Measurements from ENCODE around the gene GADD45GIP1. TPM values are rescaled to one million over a fixed set of nuclear protein-coding genes. Genes with fewer than 3 reads are reported as not detected.

The GADD45GIP1 gene
- total RNA-seq, 1 donor = 23.0 TPM

DNA sequence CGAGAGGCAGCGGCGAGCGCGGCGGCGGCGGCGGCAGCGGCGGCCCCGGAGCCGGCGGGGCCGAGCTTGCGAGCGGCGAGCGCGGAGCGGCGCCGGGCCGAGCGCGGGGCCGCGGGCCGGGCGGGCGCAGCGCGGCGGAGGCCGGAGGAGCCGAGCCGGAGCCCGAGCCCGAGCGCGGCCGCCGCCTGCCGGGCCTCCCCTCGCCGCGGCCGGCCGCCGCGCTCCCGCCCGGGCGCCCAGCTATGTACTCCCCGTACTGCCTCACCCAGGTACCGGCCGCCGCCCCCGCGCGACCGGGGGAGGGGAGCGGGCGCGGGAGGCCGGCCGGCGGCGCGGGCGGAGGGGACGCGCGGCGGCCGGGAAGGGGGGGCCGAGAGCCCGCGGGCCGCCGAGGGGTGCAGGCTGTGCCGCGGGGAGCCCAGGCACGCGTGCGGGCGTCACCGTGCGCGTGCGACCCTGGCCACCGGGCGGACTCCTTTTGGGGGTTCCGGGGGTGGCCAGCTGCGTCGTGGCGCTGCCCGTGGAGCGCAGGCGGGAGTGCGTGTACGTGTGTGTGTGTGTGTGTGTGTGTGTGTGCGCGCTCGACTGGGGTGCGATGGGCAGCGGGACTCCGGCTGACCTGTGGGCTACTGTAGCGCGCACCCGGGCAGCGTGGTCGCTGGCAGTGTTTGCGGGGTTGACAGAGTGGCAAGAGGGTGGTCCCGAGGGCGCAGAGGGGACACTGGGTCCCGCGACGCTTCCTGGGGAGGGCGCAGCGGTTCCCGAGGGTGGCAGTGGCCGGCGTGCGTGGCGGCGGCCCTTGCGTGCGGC, 38.8 kb upstream of the GADD45GIP1 start:
- TF ChIP-seq, protein P1, sequence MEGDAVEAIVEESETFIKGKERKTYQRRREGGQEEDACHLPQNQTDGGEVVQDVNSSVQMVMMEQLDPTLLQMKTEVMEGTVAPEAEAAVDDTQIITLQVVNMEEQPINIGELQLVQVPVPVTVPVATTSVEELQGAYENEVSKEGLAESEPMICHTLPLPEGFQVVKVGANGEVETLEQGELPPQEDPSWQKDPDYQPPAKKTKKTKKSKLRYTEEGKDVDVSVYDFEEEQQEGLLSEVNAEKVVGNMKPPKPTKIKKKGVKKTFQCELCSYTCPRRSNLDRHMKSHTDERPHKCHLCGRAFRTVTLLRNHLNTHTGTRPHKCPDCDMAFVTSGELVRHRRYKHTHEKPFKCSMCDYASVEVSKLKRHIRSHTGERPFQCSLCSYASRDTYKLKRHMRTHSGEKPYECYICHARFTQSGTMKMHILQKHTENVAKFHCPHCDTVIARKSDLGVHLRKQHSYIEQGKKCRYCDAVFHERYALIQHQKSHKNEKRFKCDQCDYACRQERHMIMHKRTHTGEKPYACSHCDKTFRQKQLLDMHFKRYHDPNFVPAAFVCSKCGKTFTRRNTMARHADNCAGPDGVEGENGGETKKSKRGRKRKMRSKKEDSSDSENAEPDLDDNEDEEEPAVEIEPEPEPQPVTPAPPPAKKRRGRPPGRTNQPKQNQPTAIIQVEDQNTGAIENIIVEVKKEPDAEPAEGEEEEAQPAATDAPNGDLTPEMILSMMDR (IDR thresholded peaks at IDR 0.05; ENCODE audit: insufficient read depth, low read length) = no peak
- peak overlapping the region; percentile 93 for H3K4me3 ChIP-seq (ENCODE audit: low read depth, low read length)
- DNase-seq (ENCODE audit: low read depth) = no peak

DNA sequence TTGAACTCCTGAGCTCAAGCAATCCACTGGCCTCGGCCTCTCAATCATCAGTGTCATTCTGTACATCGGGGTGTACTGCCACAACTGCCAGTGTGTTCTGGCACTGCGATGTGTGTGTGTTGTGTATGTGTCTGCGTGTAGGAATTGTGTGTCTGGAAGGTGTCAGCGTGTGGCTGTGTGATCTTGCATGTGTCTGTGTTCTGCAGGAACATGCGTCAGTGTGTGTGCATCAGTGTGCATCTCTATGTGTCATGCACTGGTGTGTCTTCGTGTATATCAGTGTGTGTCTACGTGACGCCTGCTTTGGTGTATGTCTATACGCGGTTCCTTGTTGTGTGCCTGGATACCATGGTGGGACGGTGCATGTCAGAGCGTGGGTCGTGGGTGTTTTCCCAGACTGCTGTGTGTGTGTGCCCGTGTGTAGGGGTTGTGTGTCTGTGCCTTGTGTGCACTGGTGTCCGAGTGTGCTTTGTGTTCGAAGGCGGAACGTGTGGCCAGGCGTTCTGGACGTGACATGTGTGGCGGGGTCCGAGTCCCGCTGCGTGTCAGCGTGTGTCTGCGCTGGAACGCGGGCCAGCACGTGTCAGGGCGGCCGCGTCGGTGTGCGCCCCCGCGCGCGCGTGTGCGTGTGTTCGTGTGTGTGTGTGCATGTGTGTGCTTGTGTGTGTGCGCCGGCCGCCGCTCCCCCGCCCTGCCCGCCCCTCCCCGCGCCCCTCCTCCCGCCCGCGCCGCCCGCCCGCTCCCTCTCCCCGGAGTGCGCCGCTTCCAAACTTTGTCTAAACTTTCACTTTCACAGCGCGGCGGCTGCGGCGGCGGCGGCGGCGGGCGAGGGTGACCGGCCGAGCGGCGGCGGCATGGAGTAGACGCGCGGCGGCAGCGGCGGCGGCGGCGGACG, 37.9 kb upstream of the GADD45GIP1 start, which contains the start of gene NFIX:
NFIX (plus strand) TSS at position 775 of the 895 bp plus-strand sequence. CDS start 363 bp downstream, outside the sequence.
- TF ChIP-seq, protein P1 (IDR thresholded peaks at IDR 0.05; ENCODE audit: insufficient read depth, low read length) = no peak
- peak within 1 kb of the TSS; percentile 93 for H3K4me3 ChIP-seq (ENCODE audit: low read depth, low read length)
- DNase-seq (ENCODE audit: low read depth) = peak; percentile 62

DNA sequence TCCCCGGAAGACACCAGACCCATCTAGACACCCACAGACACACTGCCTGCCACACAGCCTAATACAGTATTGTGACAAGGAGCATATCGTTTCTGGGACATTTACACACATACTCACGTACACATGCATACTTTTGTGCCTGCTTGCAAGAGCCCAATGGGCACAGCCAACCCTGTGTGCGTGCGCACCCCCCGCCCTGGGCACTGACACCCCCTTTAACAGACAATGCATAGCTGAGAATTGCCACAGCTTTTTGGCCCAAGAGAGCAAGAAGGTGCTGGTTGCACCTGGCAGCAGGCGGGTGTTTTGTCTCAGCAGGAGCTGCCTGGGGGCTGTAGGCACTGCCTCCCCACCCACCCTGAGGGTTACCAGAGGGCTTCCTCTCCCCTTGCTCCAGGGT, 36.5 kb upstream of the GADD45GIP1 start:
- DNase-seq (ENCODE audit: low read depth) = no peak
- TF ChIP-seq, protein P1 (IDR thresholded peaks at IDR 0.05; ENCODE audit: insufficient read depth, low read length) = no peak
- H3K4me3 ChIP-seq (ENCODE audit: low read depth, low read length) = no peak overlapping the region

DNA sequence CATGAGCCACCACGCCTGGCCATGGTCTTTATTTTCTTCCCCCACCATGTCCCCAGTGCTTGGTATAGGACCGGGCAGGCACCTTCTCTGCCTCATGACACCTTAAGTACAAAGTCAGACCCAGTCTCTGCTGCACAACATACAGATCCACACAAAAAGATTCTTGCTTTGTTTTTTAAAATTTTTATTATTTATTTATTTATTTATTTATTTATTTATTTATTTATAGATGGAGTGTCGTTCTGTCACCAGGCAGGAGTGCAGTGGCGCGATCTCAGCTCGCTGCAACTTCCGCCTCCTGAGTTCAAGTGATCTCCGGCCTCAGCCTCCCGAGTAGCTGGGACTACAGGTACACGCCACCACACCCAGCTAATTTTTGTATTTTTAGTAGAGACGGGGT, 35.7 kb upstream of the GADD45GIP1 start:
- DNase-seq (ENCODE audit: low read depth) = no peak
- TF ChIP-seq, protein P1 (IDR thresholded peaks at IDR 0.05; ENCODE audit: insufficient read depth, low read length) = no peak
- no peak overlapping the region for H3K4me3 ChIP-seq (ENCODE audit: low read depth, low read length)

DNA sequence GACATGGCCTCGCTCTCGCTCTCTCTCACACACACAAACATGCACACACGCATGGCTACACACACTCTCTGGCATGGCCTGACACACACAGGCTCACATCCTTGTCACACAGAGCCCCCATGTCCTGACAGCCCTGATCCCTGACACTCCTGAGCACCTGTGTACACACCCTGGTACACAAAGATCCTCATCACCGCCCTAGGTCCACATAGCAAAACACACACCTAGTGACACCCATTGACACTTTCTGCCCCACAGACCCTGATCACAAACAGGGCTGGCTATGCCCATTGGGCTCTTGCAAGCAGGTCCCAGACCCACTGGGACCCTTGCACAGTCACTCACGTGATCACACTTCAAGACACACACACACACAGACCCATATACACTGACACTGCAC, 34.3 kb upstream of the GADD45GIP1 start:
- no peak overlapping the region for H3K4me3 ChIP-seq (ENCODE audit: low read depth, low read length)
- TF ChIP-seq, protein P1 (IDR thresholded peaks at IDR 0.05; ENCODE audit: insufficient read depth, low read length) = no peak
- DNase-seq (ENCODE audit: low read depth) = no peak

DNA sequence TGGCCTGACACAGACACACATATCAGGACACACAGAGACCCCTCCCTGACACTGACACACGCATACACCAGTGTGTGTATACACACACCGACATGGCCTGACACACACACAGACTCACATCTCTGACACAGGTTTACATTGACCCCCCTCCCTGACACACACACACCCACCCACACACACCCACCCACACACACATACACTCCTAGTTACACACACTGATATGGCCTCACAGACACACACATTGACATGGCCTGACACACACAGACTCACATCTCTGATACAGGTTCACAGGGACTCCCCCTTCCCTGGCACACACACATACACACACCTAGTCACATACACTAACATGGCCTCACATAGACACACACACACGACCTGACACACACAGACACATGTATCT, 33.8 kb upstream of the GADD45GIP1 start:
- TF ChIP-seq, protein P1 (IDR thresholded peaks at IDR 0.05; ENCODE audit: insufficient read depth, low read length) = no peak
- H3K4me3 ChIP-seq (ENCODE audit: low read depth, low read length) = no peak overlapping the region

More for the DNA sequence above, 33.8 kb upstream of the GADD45GIP1 start:
- DNase-seq (ENCODE audit: low read depth) = no peak
